Osteocyte (in vitro differentiated cells): ENCODE results near the gene RHOBTB3. TPM values are rescaled to one million over a fixed set of nuclear protein-coding genes. Genes with fewer than 3 reads are reported as not detected.

Experiments used
- DNase-seq: peaks from one replicate; pipeline ENCODE4 v3.0.0; 2021; ENCODE audit warnings: mixed read lengths; ENCODE audit not compliant: unreplicated experiment; ENCODE audit errors: extremely low spot score
- H3K27ac Mint-ChIP-seq: one replicate; pipeline ENCODE4 v1.8.0; 2021; ENCODE audit warnings: mild to moderate bottlenecking, mixed read lengths; ENCODE audit not compliant: unreplicated experiment
- H3K27me3 Mint-ChIP-seq: one replicate; pipeline ENCODE4 v1.8.0; 2021; ENCODE audit warnings: mixed read lengths; ENCODE audit not compliant: unreplicated experiment
- H3K36me3 Mint-ChIP-seq: one replicate; pipeline ENCODE4 v1.8.0; 2021; ENCODE audit warnings: mixed read lengths; ENCODE audit not compliant: unreplicated experiment
- H3K4me1 Mint-ChIP-seq: one replicate; pipeline ENCODE4 v1.8.0; 2021; ENCODE audit warnings: mixed read lengths; ENCODE audit not compliant: unreplicated experiment
- H3K4me3 Mint-ChIP-seq: one replicate; pipeline ENCODE4 v1.8.0; 2021; ENCODE audit warnings: mild to moderate bottlenecking, moderate library complexity, mixed read lengths; ENCODE audit not compliant: unreplicated experiment
- H3K9me3 Mint-ChIP-seq: one replicate; pipeline ENCODE4 v1.8.0; 2021; ENCODE audit warnings: mixed read lengths; ENCODE audit not compliant: unreplicated experiment
- CTCF ChIP-seq: fragments of 200-600 bp; sonication (generic); IDR thresholded peaks from 2 replicates; pipeline ENCODE4 v1.5.0; 2021; ENCODE audit warnings: antibody characterized with exemption, mild to moderate bottlenecking, moderate library complexity
- total RNA-seq: library from RNA; stranded (reverse); gene quantifications from 2 replicates; pipeline ENCODE4 v1.2.1, GENCODE V29; 2021

Gene RHOBTB3
- total RNA-seq, 1 donor from 2014 or later = 190 TPM

DNA sequence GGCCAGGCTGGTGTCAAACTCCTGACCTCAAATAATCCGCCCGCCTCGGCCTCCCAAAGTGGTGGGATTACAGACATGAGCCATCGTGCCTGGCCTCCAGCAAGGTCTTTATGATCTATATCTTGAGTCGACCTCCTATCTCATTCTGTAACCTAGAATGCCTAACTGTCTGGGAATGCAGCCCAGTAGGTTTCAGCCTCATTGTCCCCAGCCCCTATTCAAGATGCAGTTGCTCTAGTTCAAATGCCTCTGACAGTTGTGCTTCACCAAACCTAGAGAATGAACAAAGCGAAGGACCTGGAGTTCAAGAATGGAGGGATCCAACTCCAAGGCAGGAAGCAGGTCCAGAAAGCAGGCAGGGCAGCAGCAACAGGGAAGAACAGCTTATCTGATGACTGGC, 60.6 kb downstream of the RHOBTB3 start:
- peaks cover 1% of the 10 kb centered on the region for H3K4me1 Mint-ChIP-seq
- no peak for TF ChIP-seq CTCF
- peaks cover 68% of the 10 kb centered on the region for H3K36me3 Mint-ChIP-seq
- H3K4me3 Mint-ChIP-seq = no peak overlapping the region
- no peaks in the 10 kb centered on the region for H3K27me3 Mint-ChIP-seq
- peak overlapping the region; percentile 34 for H3K27ac Mint-ChIP-seq
- DNase-seq = no peak
- H3K9me3 Mint-ChIP-seq = no peaks in the 10 kb centered on the region

- Mint-ChIP-seq H3K9me3 (no peaks in the 10 kb centered on the region), H3K27ac (no peak overlapping the region), H3K4me3 (no peak overlapping the region), H3K36me3 (peaks cover 66% of the 10 kb centered on the region), H3K27me3 (no peaks in the 10 kb centered on the region), H3K4me1 (no peaks in the 10 kb centered on the region)
- no peak for TF ChIP-seq CTCF
- DNase-seq = no peak
Measured at GRCh38 chr5:95794070-95794516, 63.0 kb downstream of the RHOBTB3 start.

DNA sequence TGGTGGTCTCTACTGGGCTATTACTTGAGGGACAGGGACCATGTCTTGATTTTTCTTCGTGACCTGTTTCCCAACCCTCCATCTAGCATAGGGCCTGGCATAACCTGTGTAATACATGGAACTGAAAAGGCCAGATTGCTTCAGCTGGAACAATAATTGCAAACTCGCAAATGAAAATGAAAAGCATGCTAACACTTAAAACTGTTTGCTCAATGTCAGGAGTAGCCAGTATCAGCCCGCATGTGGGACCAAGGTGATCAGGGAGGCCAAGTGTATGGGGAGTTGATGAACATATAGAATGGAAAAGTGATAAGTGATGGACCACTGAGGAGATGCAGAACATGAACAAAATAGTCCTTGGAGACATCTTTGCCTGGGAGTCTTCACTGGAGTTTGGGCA, 66.2 kb downstream of the RHOBTB3 start:
- H3K4me1 Mint-ChIP-seq = no peaks in the 10 kb centered on the region
- DNase-seq = no peak
- no peak for TF ChIP-seq CTCF
- H3K27ac Mint-ChIP-seq = no peak overlapping the region
- no peaks in the 10 kb centered on the region for H3K27me3 Mint-ChIP-seq
- no peak overlapping the region for H3K4me3 Mint-ChIP-seq
- no peaks in the 10 kb centered on the region for H3K9me3 Mint-ChIP-seq
- H3K36me3 Mint-ChIP-seq = peaks cover 44% of the 10 kb centered on the region

- H3K27me3 Mint-ChIP-seq = no peaks in the 10 kb centered on the region
- H3K4me3 Mint-ChIP-seq = no peak overlapping the region
- TF ChIP-seq CTCF = no peak
- peaks cover 47% of the 10 kb centered on the region for H3K36me3 Mint-ChIP-seq
- DNase-seq = no peak
- H3K27ac Mint-ChIP-seq = no peak overlapping the region
- H3K9me3 Mint-ChIP-seq = no peaks in the 10 kb centered on the region
- H3K4me1 Mint-ChIP-seq = peaks cover 3% of the 10 kb centered on the region
Measured at GRCh38 chr5:95798048-95798447, 66.9 kb downstream of the RHOBTB3 start.

GRCh38 chr5:95798545-95798944, 67.4 kb downstream of the RHOBTB3 start:
- Mint-ChIP-seq H3K9me3 (no peaks in the 10 kb centered on the region), H3K4me3 (no peak overlapping the region), H3K27ac (no peak overlapping the region), H3K27me3 (no peaks in the 10 kb centered on the region), H3K36me3 (peaks cover 43% of the 10 kb centered on the region), H3K4me1 (peaks cover 3% of the 10 kb centered on the region)
- DNase-seq = no peak
- no peak for TF ChIP-seq CTCF
